OCI-LY3 (cell line): Measurements from ENCODE around the gene APOA1.
A peak's percentile ranks its signal among the peaks of the same experiment; 100 is the strongest.

Source experiments
- H2AFZ ChIP-seq: fragments of 200-600, 300-600 bp; shearing (Covaris generic); 2 replicates; pipeline ENCODE4 v1.6.0; 2014; ENCODE audit warnings: antibody characterized with exemption, low read depth, low read length
- H3K27ac ChIP-seq: fragments of 200-600, 300-600 bp; sonication (generic); 2 replicates; pipeline ENCODE4 v1.5.1; 2014; ENCODE audit warnings: mild to moderate bottlenecking, low read length, moderate library complexity, mixed read lengths
- H3K27me3 ChIP-seq: fragments of 200-600, 300-600 bp; sonication (generic); 2 replicates; pipeline ENCODE4 v1.6.1; 2014; ENCODE audit warnings: low read depth, low read length, mixed read lengths
- H3K36me3 ChIP-seq: fragments of 200-600, 300-600 bp; sonication (generic); replicated peaks from 2 replicates; pipeline ENCODE3; 2014; ENCODE audit warnings: low read depth, low read length, mixed read lengths
- H3K4me1 ChIP-seq: fragments of 300-600, 200-600 bp; sonication (generic); 2 replicates; pipeline ENCODE4 v1.6.1; 2014; ENCODE audit warnings: low read length, mixed read lengths
- H3K4me2 ChIP-seq: fragments of 200-600, 300-600 bp; sonication (generic); 2 replicates; pipeline ENCODE4 v1.6.1; 2014; ENCODE audit warnings: low read length, mixed read lengths
- H3K4me3 ChIP-seq: fragments of 300-600, 200-600 bp; sonication (generic); 2 replicates; pipeline ENCODE4 v1.5.1; 2014; ENCODE audit warnings: antibody characterized with exemption, mild to moderate bottlenecking, low read length, moderate library complexity
- H3K79me2 ChIP-seq: fragments of 300-600, 200-600 bp; shearing (Covaris generic); 2 replicates; pipeline ENCODE4 v1.6.1; 2014; ENCODE audit warnings: mild to moderate bottlenecking, low read length, mixed read lengths
- H3K9ac ChIP-seq: fragments of 300-600, 200-600 bp; shearing (Covaris generic); 2 replicates; pipeline ENCODE4 v1.6.0; 2014; ENCODE audit warnings: mild to moderate bottlenecking, low read length, moderate library complexity
- H3K9me3 ChIP-seq: fragments of 200-600, 300-600 bp; shearing (Covaris generic); 2 replicates; pipeline ENCODE4 v1.6.1; 2014; ENCODE audit warnings: low read length, mixed read lengths; ENCODE audit not compliant: insufficient read depth
- H4K20me1 ChIP-seq: fragments of 200-600, 300-600 bp; sonication (generic); 2 replicates; pipeline ENCODE4 v1.6.1; 2016; ENCODE audit warnings: low read length, mixed read lengths; ENCODE audit not compliant: insufficient read depth
- EZH2phosphoT487 ChIP-seq: fragments of 200-600 bp; shearing (Covaris generic); IDR thresholded peaks from 2 replicates; pipeline ENCODE4 v1.6.1; 2018; ENCODE audit warnings: antibody characterized with exemption, mixed run types, low read depth
- TF ChIP-seq, protein P1 (sequence below): fragments of 200-600, 300-600 bp; sonication (generic); IDR thresholded peaks from 2 replicates; pipeline ENCODE4 v1.5.1; 2014; ENCODE audit warnings: antibody characterized with exemption, low read length, low read depth

The APOA1 gene

DNA sequence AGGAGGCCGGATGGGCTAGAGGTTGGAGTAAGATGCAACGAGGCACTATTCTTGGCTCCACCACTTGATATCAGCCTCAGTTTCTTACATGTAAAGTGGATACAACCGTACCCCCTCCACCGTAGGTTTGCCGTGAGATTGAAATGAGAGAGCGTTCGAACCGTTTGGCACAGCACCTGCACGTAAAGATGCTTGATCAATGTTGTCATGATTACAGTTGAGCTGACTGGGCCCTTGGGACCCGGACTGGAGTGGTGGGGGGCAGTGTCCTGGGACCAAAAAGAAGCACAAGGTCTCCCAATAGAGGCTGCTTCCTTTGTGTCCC is 4.0 kb downstream of the APOA1 start:
- H3K27me3 ChIP-seq = no peaks in the 10 kb centered on the region
- H3K9ac ChIP-seq = no peak overlapping the region
- no peak for TF ChIP-seq EZH2phosphoT487
- TF ChIP-seq, protein P1, sequence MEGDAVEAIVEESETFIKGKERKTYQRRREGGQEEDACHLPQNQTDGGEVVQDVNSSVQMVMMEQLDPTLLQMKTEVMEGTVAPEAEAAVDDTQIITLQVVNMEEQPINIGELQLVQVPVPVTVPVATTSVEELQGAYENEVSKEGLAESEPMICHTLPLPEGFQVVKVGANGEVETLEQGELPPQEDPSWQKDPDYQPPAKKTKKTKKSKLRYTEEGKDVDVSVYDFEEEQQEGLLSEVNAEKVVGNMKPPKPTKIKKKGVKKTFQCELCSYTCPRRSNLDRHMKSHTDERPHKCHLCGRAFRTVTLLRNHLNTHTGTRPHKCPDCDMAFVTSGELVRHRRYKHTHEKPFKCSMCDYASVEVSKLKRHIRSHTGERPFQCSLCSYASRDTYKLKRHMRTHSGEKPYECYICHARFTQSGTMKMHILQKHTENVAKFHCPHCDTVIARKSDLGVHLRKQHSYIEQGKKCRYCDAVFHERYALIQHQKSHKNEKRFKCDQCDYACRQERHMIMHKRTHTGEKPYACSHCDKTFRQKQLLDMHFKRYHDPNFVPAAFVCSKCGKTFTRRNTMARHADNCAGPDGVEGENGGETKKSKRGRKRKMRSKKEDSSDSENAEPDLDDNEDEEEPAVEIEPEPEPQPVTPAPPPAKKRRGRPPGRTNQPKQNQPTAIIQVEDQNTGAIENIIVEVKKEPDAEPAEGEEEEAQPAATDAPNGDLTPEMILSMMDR = no peak
- H3K4me1 ChIP-seq = peaks cover 7% of the 10 kb centered on the region; the same call in 1 of the 2 replicates
- no peaks in the 10 kb centered on the region for H4K20me1 ChIP-seq
- H2AFZ ChIP-seq = no peak overlapping the region
- H3K79me2 ChIP-seq = no peaks in the 10 kb centered on the region
- no peaks in the 10 kb centered on the region for H3K9me3 ChIP-seq
- H3K27ac ChIP-seq = no peak overlapping the region
- no peak overlapping the region for H3K4me3 ChIP-seq
- no peak overlapping the region for H3K4me2 ChIP-seq
- H3K36me3 ChIP-seq = no peaks in the 10 kb centered on the region

DNA sequence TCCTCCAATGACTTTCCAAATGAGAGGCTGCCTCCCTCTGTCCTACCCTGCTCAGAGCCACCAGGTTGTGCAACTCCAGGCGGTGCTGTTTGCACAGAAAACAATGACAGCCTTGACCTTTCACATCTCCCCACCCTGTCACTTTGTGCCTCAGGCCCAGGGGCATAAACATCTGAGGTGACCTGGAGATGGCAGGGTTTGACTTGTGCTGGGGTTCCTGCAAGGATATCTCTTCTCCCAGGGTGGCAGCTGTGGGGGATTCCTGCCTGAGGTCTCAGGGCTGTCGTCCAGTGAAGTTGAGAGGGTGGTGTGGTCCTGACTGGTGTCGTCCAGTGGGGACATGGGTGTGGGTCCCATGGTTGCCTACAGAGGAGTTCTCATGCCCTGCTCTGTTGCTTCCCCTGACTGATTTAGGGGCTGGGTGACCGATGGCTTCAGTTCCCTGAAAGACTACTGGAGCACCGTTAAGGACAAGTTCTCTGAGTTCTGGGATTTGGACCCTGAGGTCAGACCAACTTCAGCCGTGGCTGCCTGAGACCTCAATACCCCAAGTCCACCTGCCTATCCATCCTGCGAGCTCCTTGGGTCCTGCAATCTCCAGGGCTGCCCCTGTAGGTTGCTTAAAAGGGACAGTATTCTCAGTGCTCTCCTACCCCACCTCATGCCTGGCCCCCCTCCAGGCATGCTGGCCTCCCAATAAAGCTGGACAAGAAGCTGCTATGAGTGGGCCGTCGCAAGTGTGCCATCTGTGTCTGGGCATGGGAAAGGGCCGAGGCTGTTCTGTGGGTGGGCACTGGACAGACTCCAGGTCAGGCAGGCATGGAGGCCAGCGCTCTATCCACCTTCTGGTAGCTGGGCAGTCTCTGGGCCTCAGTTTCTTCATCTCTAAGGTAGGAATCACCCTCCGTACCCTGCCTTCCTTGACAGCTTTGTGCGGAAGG is 4.8 kb downstream of the APOA1 start:
- Histone ChIP-seq H3K4me3 (no peak overlapping the region), H3K4me1 (peaks cover 7% of the 10 kb centered on the region; the same call in 1 of the 2 replicates)
- TF ChIP-seq, protein P1 = peak; percentile 34
- no peak for TF ChIP-seq EZH2phosphoT487

DNA sequence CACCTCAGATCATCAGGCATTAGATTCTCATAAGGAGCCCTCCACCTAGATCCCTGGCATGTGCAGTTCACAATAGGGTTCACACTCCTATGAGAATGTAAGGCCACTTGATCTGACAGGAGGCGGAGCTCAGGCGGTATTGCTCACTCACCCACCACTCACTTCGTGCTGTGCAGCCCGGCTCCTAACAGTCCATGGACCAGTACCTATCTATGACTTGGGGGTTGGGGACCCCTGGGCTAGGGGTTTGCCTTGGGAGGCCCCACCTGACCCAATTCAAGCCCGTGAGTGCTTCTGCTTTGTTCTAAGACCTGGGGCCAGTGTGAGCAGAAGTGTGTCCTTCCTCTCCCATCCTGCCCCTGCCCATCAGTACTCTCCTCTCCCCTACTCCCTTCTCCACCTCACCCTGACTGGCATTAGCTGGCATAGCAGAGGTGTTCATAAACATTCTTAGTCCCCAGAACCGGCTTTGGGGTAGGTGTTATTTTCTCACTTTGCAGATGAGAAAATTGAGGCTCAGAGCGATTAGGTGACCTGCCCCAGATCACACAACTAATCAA is 5.6 kb downstream of the APOA1 start:
- H3K4me3 ChIP-seq = no peak overlapping the region
- no peak overlapping the region for H3K9ac ChIP-seq
- no peaks in the 10 kb centered on the region for H3K9me3 ChIP-seq
- H3K4me1 ChIP-seq = peaks cover 7% of the 10 kb centered on the region; the same call in 1 of the 2 replicates
- TF ChIP-seq EZH2phosphoT487 = no peak
- TF ChIP-seq, protein P1 = no peak
- no peaks in the 10 kb centered on the region for H3K79me2 ChIP-seq
- no peak overlapping the region for H3K27ac ChIP-seq
- no peaks in the 10 kb centered on the region for H4K20me1 ChIP-seq
- no peaks in the 10 kb centered on the region for H3K27me3 ChIP-seq
- H2AFZ ChIP-seq = no peak overlapping the region
- H3K4me2 ChIP-seq = no peak overlapping the region
- H3K36me3 ChIP-seq = no peaks in the 10 kb centered on the region

More for the DNA sequence above, 4.8 kb downstream of the APOA1 start:
- no peak overlapping the region for H2AFZ ChIP-seq
- no peaks in the 10 kb centered on the region for H3K27me3 ChIP-seq
- no peaks in the 10 kb centered on the region for H3K79me2 ChIP-seq
- H3K4me2 ChIP-seq = no peak overlapping the region
- H3K9me3 ChIP-seq = no peaks in the 10 kb centered on the region
- no peak overlapping the region for H3K27ac ChIP-seq
- no peaks in the 10 kb centered on the region for H4K20me1 ChIP-seq
- H3K9ac ChIP-seq = no peak overlapping the region
- H3K36me3 ChIP-seq = no peaks in the 10 kb centered on the region

DNA sequence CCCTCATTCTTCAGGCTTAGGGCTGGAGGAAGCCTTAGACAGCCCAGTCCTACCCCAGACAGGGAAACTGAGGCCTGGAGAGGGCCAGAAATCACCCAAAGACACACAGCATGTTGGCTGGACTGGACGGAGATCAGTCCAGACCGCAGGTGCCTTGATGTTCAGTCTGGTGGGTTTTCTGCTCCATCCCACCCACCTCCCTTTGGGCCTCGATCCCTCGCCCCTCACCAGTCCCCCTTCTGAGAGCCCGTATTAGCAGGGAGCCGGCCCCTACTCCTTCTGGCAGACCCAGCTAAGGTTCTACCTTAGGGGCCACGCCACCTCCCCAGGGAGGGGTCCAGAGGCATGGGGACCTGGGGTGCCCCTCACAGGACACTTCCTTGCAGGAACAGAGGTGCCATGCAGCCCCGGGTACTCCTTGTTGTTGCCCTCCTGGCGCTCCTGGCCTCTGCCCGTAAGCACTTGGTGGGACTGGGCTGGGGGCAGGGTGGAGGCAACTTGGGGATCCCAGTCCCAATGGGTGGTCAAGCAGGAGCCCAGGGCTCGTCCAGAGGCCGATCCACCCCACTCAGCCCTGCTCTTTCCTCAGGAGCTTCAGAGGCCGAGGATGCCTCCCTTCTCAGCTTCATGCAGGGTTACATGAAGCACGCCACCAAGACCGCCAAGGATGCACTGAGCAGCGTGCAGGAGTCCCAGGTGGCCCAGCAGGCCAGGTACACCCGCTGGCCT is 7.1 kb downstream of the APOA1 start:
- Histone ChIP-seq H3K27ac (no peak overlapping the region), H3K9ac (no peak overlapping the region), H3K4me1 (peaks cover 6% of the 10 kb centered on the region; the same call in 1 of the 2 replicates), H3K27me3 (no peaks in the 10 kb centered on the region), H3K4me2 (no peak overlapping the region), H2AFZ (no peak overlapping the region), H4K20me1 (no peaks in the 10 kb centered on the region), H3K4me3 (no peak overlapping the region), H3K9me3 (no peaks in the 10 kb centered on the region), H3K36me3 (no peaks in the 10 kb centered on the region), H3K79me2 (no peaks in the 10 kb centered on the region)
- TF ChIP-seq, protein P1 = no peak
- TF ChIP-seq EZH2phosphoT487 = no peak
